H1 (cell line): ENCODE measurements around the gene UIMC1. TPM values are rescaled to one million over a fixed set of nuclear protein-coding genes. Genes with fewer than 3 reads are reported as not detected.

Source experiments
- polyA plus RNA-seq, 7 experiments: library from polyadenylated mRNA; depleted of rRNA in 3 of 7; stranded (reverse) in 5 of 7; unstranded in 2 of 7; fragments of >200 nt in 5 of 7; fragments of 200-250 nt in 2 of 7; gene quantifications; 1 replicate in 5 of 7; 2 replicates in 1 of 7; 4 replicates in 1 of 7; pipeline versions ENCODE4 v1.2.1 to v1.2.3, GENCODE V29; 2011 to 2013; ENCODE audit warnings: missing spikeins in 2 of 7, mixed read lengths in 2 of 7
- total RNA-seq: library from RNA; stranded (reverse); fragmentation: NEBNext Ultra II Directional; extraction: Animal tissue kit (Norgen Biotek cat#: 25700); gene quantifications from 2 replicates; pipeline ENCODE4 v1.2.1, GENCODE V29; 2021
- TF ChIP-seq, protein P1 (sequence below): IDR thresholded peaks from 2 replicates; pipeline ENCODE4 v1.6.1; 2012; ENCODE audit warnings: inconsistent platforms

The UIMC1 gene
- total and polyA plus RNA-seq, 2 of the 8 experiments (the other 6 are each of a cell fraction or from before 2014, with no cell fraction given), result 12.8 to 43.7 TPM

DNA sequence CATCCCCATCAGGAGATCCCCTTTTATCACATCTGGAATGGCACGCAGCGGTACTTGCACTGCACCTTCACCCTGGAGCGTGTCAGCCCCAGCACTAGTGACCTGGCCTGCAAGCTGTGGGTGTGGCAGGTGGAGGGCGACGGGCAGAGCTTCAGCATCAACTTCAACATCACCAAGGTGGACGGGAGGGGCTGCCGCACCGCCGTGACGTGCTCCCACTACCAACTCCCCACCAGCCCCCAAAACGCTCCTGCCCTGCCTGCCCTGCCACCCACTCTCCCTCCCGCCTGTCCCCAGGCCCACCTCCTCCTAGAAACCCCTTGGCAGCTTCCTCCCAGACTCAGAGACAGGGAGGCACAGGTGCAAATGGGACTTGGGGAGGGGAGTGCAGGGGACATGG, 128.1 kb downstream of the UIMC1 start (continued):
- TF ChIP-seq, protein P1, sequence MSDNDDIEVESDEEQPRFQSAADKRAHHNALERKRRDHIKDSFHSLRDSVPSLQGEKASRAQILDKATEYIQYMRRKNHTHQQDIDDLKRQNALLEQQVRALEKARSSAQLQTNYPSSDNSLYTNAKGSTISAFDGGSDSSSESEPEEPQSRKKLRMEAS, result no peak
